ENCODE data around the gene SND1.

GRCh38 chr7:127978421-127978820 is 326.4 kb downstream of the SND1 start:
- TF ChIP-seq CTCF (IDR thresholded peaks at IDR 0.05; ENCODE audit: insufficient read depth, low read length): no peak
- no peak for TF ChIP-seq REST (IDR thresholded peaks at IDR 0.05; ENCODE audit: insufficient replicate concordance, low read depth)

Measured in HL-60 (cell line).